Choroid plexus epithelial cell (primary cell): ENCODE data around the gene UGCG.

Experiments
- DNase-seq: peaks from one replicate; pipeline ENCODE4 v3.0.0-alpha.2; 2010; ENCODE audit warnings: low read depth
- H3K4me3 ChIP-seq: 2 replicates; pipeline ENCODE4 v1.5.1; 2011; ENCODE audit warnings: low read depth, mild to moderate bottlenecking, control low read depth, low read length, moderate library complexity
- CTCF ChIP-seq: conservative IDR thresholded peaks from 2 replicates; pipeline ENCODE4 v1.5.1; 2011; ENCODE audit warnings: low read depth, mild to moderate bottlenecking, control low read depth, inconsistent platforms, low read length, moderate library complexity

Gene UGCG

DNA sequence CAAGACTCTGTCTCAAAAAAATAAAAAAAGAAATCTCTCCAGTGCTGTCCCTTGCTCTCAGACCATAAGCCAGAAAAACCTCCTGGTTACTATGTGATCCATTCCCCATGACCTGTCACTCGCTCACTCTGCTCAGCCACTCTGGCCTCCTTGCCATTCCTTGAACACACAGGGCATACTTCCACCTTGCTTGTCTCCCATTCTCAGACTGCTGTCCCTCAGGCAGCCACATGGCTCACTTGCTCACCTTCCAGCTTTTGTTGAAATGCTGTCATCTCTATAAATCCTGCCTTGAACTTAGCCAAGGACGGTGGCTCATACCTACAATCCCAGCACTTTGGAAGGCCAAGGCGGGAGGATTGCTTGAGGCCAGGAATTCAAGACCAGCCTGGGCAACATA is 82.9 kb downstream of the UGCG start:
- no peak for DNase-seq
- H3K4me3 ChIP-seq, result no peak overlapping the region
- no peak for TF ChIP-seq CTCF

GRCh38 chr9:111980398-111980797 is 83.8 kb downstream of the UGCG start:
- TF ChIP-seq CTCF, result no peak
- no peak for DNase-seq
- no peak overlapping the region for H3K4me3 ChIP-seq

DNA sequence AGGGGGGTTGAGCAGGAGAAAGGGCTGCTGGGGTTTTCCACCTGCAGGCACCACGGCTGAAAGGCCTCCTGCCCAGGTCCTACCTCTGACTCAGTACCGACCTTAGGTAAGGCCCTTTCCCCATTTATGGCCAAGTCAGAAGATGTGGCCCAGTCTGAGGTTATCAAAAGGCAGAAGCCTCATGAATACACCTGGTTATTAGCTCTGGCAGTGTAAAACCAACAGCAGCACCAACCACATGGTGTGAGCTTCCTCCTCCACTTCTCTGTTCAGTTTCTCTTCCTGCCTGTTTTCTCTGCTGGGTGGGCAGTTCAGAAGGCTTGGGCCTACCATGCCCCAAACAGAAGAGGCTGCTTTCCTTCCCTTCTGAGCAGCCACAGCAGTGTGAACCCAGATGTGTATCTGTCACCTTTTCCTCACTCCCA is 86.9 kb downstream of the UGCG start:
- TF ChIP-seq CTCF, result no peak
- DNase-seq, result no peak
- no peak overlapping the region for H3K4me3 ChIP-seq

- no peak for DNase-seq
- TF ChIP-seq CTCF, result no peak
- no peak overlapping the region for H3K4me3 ChIP-seq
These were observed 87.6 kb downstream of the UGCG start for GRCh38 chr9:111984086-111984802.
